IPS-15b (cell line): ENCODE measurements around the gene EFCAB11.

Experiments
- H3K27me3 ChIP-seq: one replicate; pipeline ENCODE4 v1.6.1; 2013; ENCODE audit warnings: low read length; ENCODE audit not compliant: control insufficient read depth, insufficient read depth
- H3K36me3 ChIP-seq: one replicate; pipeline ENCODE4 v1.6.1; 2013; ENCODE audit warnings: low read length; ENCODE audit not compliant: control insufficient read depth, insufficient read depth
- H3K4me1 ChIP-seq: one replicate; pipeline ENCODE4 v1.6.1; 2013; ENCODE audit warnings: mild to moderate bottlenecking, low read length; ENCODE audit not compliant: control insufficient read depth, insufficient read depth
- H3K4me3 ChIP-seq: one replicate; pipeline ENCODE4 v1.5.1; 2013; ENCODE audit warnings: low read depth, low read length
- H3K9ac ChIP-seq: one replicate; pipeline ENCODE4 v1.6.1; 2013; ENCODE audit warnings: low read depth, mild to moderate bottlenecking, low read length
- H3K9me3 ChIP-seq: one replicate; pipeline ENCODE4 v1.6.1; 2013; ENCODE audit warnings: mild to moderate bottlenecking, low read length; ENCODE audit not compliant: control insufficient read depth, insufficient read depth

Gene EFCAB11, protein sequence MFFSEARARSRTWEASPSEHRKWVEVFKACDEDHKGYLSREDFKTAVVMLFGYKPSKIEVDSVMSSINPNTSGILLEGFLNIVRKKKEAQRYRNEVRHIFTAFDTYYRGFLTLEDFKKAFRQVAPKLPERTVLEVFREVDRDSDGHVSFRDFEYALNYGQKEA

DNA sequence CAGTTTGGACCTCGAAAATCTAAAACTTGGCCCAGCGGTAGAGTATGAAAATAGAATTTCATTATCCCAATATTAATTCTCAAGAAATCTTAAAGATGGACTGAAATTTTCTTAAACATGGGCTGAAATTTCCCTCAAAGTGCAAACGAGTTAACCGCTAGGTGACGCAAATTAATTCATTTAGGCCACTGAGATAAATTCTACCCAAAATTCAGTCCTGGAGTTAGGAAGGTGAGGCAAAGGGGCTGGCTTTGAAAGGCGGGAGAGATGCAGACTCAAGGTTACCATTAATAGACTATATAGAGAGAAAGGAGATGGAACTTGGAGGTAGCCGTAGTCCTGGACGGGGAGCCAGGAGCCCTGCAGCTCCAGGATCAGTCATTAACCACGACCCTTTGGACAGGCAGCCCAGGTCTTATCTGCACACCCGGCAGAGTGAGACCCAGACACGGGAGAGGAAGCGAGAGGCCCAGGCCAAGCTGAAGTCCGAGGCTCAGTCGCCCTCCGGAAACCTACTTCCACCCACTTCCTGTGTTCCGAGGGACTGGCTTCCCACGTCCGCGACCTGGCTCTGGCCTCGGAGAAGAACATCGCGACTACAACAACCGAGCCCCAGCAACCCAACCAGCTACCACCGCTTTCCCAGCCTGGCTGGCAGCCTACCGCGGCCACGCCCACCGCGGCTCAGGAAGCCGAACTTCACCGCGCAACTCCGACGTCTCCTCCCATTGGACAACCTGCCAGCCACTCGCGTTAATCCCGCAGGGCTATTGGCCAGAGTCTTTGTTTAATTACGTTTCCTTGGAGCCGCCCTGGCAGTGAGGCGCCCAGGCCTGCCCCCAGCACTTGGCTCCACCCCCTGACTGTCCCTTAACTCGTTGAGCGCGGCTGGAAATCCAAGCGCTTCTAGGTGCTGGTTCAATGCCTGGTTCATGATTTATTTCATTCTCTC is at the start of gene EFCAB11:
EFCAB11 (minus strand) TSS at position 661 of the 952 bp plus-strand sequence; CDS start at position 591, 70 bp downstream.
- H3K36me3 ChIP-seq, result no peaks in the 10 kb centered on the region
- H3K4me3 ChIP-seq, result peak within 1 kb of the TSS; percentile 98
- peak within 1 kb of the TSS; percentile 77 for H3K9ac ChIP-seq
- H3K27me3 ChIP-seq, result no peaks in the 10 kb centered on the region
- H3K4me1 ChIP-seq, result no peaks in the 10 kb centered on the region
- no peaks in the 10 kb centered on the region for H3K9me3 ChIP-seq

- Histone ChIP-seq H3K9ac (no peak overlapping the region), H3K9me3 (no peaks in the 10 kb centered on the region), H3K36me3 (peaks cover 2% of the 10 kb centered on the region)
Observed at GRCh38 chr14:90003526-90004307, 49.2 kb upstream of the EFCAB11 start.

GRCh38 chr14:90000935-90001334 is 46.4 kb upstream of the EFCAB11 start:
- Histone ChIP-seq H3K9ac (no peak overlapping the region), H3K4me1 (no peaks in the 10 kb centered on the region), H3K27me3 (no peaks in the 10 kb centered on the region), H3K36me3 (peaks cover 2% of the 10 kb centered on the region), H3K4me3 (no peak overlapping the region), H3K9me3 (no peaks in the 10 kb centered on the region)

More at GRCh38 chr14:90003526-90004307, 49.2 kb upstream of the EFCAB11 start:
- Histone ChIP-seq H3K27me3 (no peaks in the 10 kb centered on the region), H3K4me3 (no peak overlapping the region), H3K4me1 (no peaks in the 10 kb centered on the region)

- Histone ChIP-seq H3K4me1 (no peaks in the 10 kb centered on the region), H3K4me3 (no peak overlapping the region), H3K27me3 (no peaks in the 10 kb centered on the region), H3K9ac (no peak overlapping the region), H3K9me3 (no peaks in the 10 kb centered on the region), H3K36me3 (peaks cover 1% of the 10 kb centered on the region)
Observed at GRCh38 chr14:89996963-89997362, 42.4 kb upstream of the EFCAB11 start.

GRCh38 chr14:89992273-89992672 is 37.7 kb upstream of the EFCAB11 start:
- Histone ChIP-seq H3K27me3 (no peaks in the 10 kb centered on the region), H3K9me3 (no peaks in the 10 kb centered on the region), H3K9ac (no peak overlapping the region), H3K36me3 (no peaks in the 10 kb centered on the region), H3K4me1 (peaks cover 12% of the 10 kb centered on the region), H3K4me3 (no peak overlapping the region)

- no peak overlapping the region for H3K4me3 ChIP-seq
- peaks cover 23% of the 10 kb centered on the region for H3K4me1 ChIP-seq
- H3K36me3 ChIP-seq, result peaks cover 3% of the 10 kb centered on the region
- no peak overlapping the region for H3K9ac ChIP-seq
- H3K9me3 ChIP-seq, result no peaks in the 10 kb centered on the region
- H3K27me3 ChIP-seq, result no peaks in the 10 kb centered on the region
Observed at GRCh38 chr14:89990623-89991275, 36.2 kb upstream of the EFCAB11 start.

DNA sequence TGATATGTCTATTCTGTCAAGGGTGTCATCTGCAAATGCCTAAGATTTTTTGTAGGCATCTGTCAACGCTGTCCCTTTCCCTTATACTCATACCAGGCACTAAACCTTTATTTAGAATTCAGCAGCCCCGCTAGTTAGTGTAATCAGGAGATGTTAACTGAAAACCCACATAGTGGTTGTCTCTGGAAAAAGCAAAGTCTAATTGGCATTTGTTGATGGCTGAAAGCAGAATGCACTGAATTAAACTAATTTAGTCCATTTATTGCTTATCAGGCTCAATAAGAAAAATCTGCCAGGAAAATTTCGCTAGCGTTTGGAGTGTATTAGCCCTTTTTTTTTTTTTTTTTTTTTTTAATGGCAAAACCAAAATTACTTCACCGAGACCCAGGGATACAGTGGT is 35.7 kb upstream of the EFCAB11 start:
- H3K9ac ChIP-seq, result no peak overlapping the region
- no peaks in the 10 kb centered on the region for H3K27me3 ChIP-seq
- peaks cover 23% of the 10 kb centered on the region for H3K4me1 ChIP-seq
- no peaks in the 10 kb centered on the region for H3K9me3 ChIP-seq
- peaks cover 3% of the 10 kb centered on the region for H3K36me3 ChIP-seq
- no peak overlapping the region for H3K4me3 ChIP-seq

DNA sequence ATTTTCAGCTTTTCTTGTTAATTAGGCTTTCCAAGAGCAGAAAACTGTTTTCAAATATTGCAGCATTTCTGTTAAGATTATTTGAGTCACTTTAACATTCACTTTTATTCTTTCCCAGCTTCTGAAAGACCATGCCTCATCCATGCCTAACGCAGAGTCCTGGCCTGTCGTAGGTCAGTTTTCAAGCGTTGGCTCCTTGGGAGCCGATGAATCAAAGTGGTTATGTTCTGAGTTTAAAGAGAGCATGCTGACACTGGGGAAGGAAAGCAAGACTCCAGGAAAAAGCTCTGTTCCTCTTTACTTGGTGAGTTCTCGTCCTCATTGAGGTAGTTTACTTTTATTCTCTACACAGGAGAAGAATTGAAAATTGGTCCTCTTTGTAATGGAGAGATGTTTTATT is 34.3 kb upstream of the EFCAB11 start:
- peaks cover 3% of the 10 kb centered on the region for H3K36me3 ChIP-seq

DNA sequence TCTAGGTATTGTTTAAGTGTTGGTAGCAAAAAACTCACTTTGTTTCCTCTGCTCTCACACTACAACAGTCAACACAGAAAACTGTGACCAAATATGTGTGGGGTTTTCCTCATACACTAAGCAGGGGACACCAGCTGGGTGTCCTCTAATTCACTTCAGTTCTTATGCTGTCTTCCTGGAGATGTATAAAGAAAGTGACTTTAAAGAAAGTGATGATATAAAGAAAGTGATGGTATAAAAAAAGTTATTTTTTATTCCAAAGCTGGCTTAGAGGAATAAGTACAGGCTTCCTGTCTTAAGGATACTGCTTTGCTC is 32.6 kb upstream of the EFCAB11 start:
- peaks cover 3% of the 10 kb centered on the region for H3K36me3 ChIP-seq
- H3K4me3 ChIP-seq, result no peak overlapping the region
- no peaks in the 10 kb centered on the region for H3K27me3 ChIP-seq
- H3K9me3 ChIP-seq, result no peaks in the 10 kb centered on the region
- no peak overlapping the region for H3K9ac ChIP-seq
- H3K4me1 ChIP-seq, result peaks cover 23% of the 10 kb centered on the region

More for the DNA sequence above, 34.3 kb upstream of the EFCAB11 start:
- H3K9ac ChIP-seq, result no peak overlapping the region
- no peak overlapping the region for H3K4me3 ChIP-seq
- peaks cover 23% of the 10 kb centered on the region for H3K4me1 ChIP-seq
- no peaks in the 10 kb centered on the region for H3K27me3 ChIP-seq
- H3K9me3 ChIP-seq, result no peaks in the 10 kb centered on the region

DNA sequence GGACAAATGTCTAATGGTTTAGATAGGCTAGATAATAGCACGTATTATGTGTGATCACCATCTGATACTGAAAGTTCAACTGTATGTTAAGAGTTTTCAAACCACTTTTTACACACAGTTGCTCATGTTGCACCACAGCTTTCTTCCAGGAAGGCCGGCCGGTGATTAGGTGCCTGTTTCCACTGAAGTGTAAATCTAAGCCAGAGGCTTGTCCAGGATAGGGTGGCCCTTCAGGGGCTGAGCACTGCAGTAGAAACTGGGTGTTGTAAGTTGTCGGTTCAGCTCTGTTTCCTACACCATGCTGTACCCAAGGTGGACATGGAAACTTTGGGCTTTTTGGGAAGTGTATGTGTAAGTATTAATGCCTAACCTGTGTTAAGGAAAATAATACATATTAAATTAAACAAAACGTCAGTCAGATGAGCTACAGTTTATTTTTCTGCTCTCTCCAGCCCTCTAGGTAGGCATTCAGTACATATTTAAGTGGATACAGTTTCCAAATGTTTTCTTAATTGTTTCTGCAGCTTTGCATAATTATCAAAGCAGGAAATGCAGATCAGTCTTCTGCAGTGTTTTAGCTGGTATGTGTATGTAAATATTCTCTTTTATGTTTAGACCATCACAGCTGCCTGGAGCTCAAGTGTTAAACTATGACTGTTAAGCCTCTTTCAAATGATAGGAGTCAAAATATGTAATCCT is 32.1 kb upstream of the EFCAB11 start:
- Histone ChIP-seq H3K9me3 (no peaks in the 10 kb centered on the region), H3K27me3 (no peaks in the 10 kb centered on the region), H3K4me1 (peaks cover 23% of the 10 kb centered on the region), H3K4me3 (no peak overlapping the region), H3K36me3 (peaks cover 3% of the 10 kb centered on the region), H3K9ac (peak overlapping the region; percentile 16)

GRCh38 chr14:89983375-89983774 is 28.8 kb upstream of the EFCAB11 start:
- Histone ChIP-seq H3K4me1 (peaks cover 22% of the 10 kb centered on the region), H3K9ac (no peak overlapping the region), H3K36me3 (peaks cover 3% of the 10 kb centered on the region), H3K9me3 (no peaks in the 10 kb centered on the region), H3K27me3 (no peaks in the 10 kb centered on the region), H3K4me3 (no peak overlapping the region)
